IMR-90 (cell line): Measurements from ENCODE around the gene RNU6-8. TPM values are rescaled to one million over a fixed set of nuclear protein-coding genes. Genes with fewer than 3 reads are reported as not detected.

Experiments
- ATAC-seq: fragments of 200-7000 bp; cut with Tn5 transposase; 2 replicates; pipeline ENCODE4 v1.9.1; 2020; ENCODE audit warnings: low read depth, mild to moderate bottlenecking, moderate library complexity
- BruUV-seq: library from RNA; stranded (reverse); fragments of 400-500 nt; replicated peaks from 2 replicates; lab custom pipeline; 2021; lab: Mats Ljungman, UMichigan
- CTCF ChIA-PET: fragments of 300-600 bp; formaldehyde crosslinking; extraction: SDS; loops from one replicate; lab custom pipeline; 2021; ENCODE audit warnings: antibody characterized with exemption; lab: Yijun Ruan, JAX
- POLR2A ChIA-PET: fragments of 300-600 bp; sonication (Branson Sonifier 250); formaldehyde crosslinking; loops from one replicate; lab custom pipeline; 2022; ENCODE audit warnings: antibody characterized with exemption; ENCODE audit not compliant: unreplicated experiment; lab: Charles Lee
- DNase-seq: peaks from one replicate; pipeline ENCODE4 v3.0.0; 2013
- H2AFZ ChIP-seq: replicated peaks from 2 replicates; pipeline ENCODE3; 2013; ENCODE audit warnings: low read length, mild to moderate bottlenecking; ENCODE audit not compliant: poor library complexity
- H2AK5ac ChIP-seq: 2 replicates; pipeline ENCODE4 v1.6.1; 2013; ENCODE audit warnings: low read depth, low read length, inconsistent platforms
- H2AK9ac ChIP-seq: replicated peaks from 2 replicates; pipeline ENCODE3; 2013; ENCODE audit warnings: mild to moderate bottlenecking, low read depth, low read length, moderate library complexity; ENCODE audit not compliant: poor library complexity
- H2BK120ac ChIP-seq: 2 replicates; pipeline ENCODE4 v1.6.1; 2013; ENCODE audit warnings: low read depth, low read length, inconsistent platforms
- H2BK15ac ChIP-seq: 3 replicates; pipeline ENCODE4 v1.6.1; 2013; ENCODE audit warnings: low read depth, low read length, inconsistent platforms
- H2BK20ac ChIP-seq: 2 replicates; pipeline ENCODE4 v1.6.1; 2013; ENCODE audit warnings: low read depth, mild to moderate bottlenecking, inconsistent platforms, low read length, moderate library complexity
- H2BK5ac ChIP-seq: 2 replicates; pipeline ENCODE4 v1.6.1; 2013; ENCODE audit warnings: mild to moderate bottlenecking, low read depth, low read length, inconsistent platforms; ENCODE audit not compliant: poor library complexity, severe bottlenecking
- H3K14ac ChIP-seq: replicated peaks from 2 replicates; pipeline ENCODE4 v1.6.1; 2013; ENCODE audit warnings: low read depth, low read length, inconsistent platforms
- H3K18ac ChIP-seq: 2 replicates; pipeline ENCODE4 v1.6.1; 2013; ENCODE audit warnings: low read depth, low read length, control low read depth
- H3K23ac ChIP-seq: 2 replicates; pipeline ENCODE4 v1.6.1; 2013; ENCODE audit warnings: low read depth, low read length, inconsistent platforms
- H3K27ac ChIP-seq: 2 replicates; pipeline ENCODE4 v1.5.1; 2013; ENCODE audit warnings: mild to moderate bottlenecking, control low read depth, low read length; ENCODE audit not compliant: insufficient read depth
- H3K27me3 ChIP-seq: 2 replicates; pipeline ENCODE4 v1.6.1; 2013; ENCODE audit warnings: low read length; ENCODE audit not compliant: control insufficient read depth, insufficient read depth
- H3K36me3 ChIP-seq: 2 replicates; pipeline ENCODE4 v1.6.1; 2013; ENCODE audit warnings: low read length, mixed read lengths; ENCODE audit not compliant: control insufficient read depth, insufficient read depth
- H3K4ac ChIP-seq: 2 replicates; pipeline ENCODE4 v1.6.1; 2013; ENCODE audit warnings: low read depth, low read length, inconsistent platforms
- H3K4me1 ChIP-seq: 2 replicates; pipeline ENCODE4 v1.6.1; 2013; ENCODE audit warnings: low read length, mixed read lengths; ENCODE audit not compliant: control insufficient read depth, insufficient read depth
- H3K4me2 ChIP-seq: 2 replicates; pipeline ENCODE4 v1.6.1; 2013; ENCODE audit warnings: low read depth, mild to moderate bottlenecking, control low read depth, low read length, moderate library complexity
- H3K4me3 ChIP-seq: 2 replicates; pipeline ENCODE4 v1.5.1; 2013; ENCODE audit warnings: low read depth, mild to moderate bottlenecking, control low read depth, low read length, moderate library complexity; ENCODE audit not compliant: insufficient read depth
- H3K56ac ChIP-seq: 2 replicates; pipeline ENCODE4 v1.6.1; 2013; ENCODE audit warnings: low read length, inconsistent platforms; ENCODE audit not compliant: insufficient read depth; ENCODE audit errors: extremely low read depth
- H3K79me1 ChIP-seq, 2 experiments: 2 replicates each; pipeline ENCODE4 v1.6.1; 2013; ENCODE audit warnings: low read length in 2 of 2, inconsistent platforms in 1 of 2, low read depth in 1 of 2
- H3K9ac ChIP-seq: 2 replicates; pipeline ENCODE4 v1.6.1; 2013; ENCODE audit warnings: low read depth, low read length, control low read depth
- H3K9me1 ChIP-seq: 2 replicates; pipeline ENCODE4 v1.6.1; 2013; ENCODE audit warnings: low read length, inconsistent platforms; ENCODE audit not compliant: insufficient read depth
- H3K9me3 ChIP-seq: 2 replicates; pipeline ENCODE4 v1.6.1; 2013; ENCODE audit warnings: low read length; ENCODE audit not compliant: control insufficient read depth, insufficient read depth
- H4K20me1 ChIP-seq: 2 replicates; pipeline ENCODE4 v1.6.1; 2013; ENCODE audit warnings: low read length, inconsistent platforms; ENCODE audit not compliant: insufficient read depth
- H4K5ac ChIP-seq: 2 replicates; pipeline ENCODE4 v1.6.1; 2013; ENCODE audit warnings: mild to moderate bottlenecking, low read depth, low read length, control low read depth
- H4K8ac ChIP-seq, 2 experiments: 2 replicates each; pipeline ENCODE4 v1.6.1; 2013; ENCODE audit warnings: low read depth in 2 of 2, low read length in 2 of 2, control low read depth in 1 of 2, inconsistent platforms in 1 of 2
- H4K91ac ChIP-seq: 2 replicates; pipeline ENCODE4 v1.6.1; 2013; ENCODE audit warnings: low read depth, low read length, inconsistent platforms; ENCODE audit not compliant: insufficient read depth
- BHLHE40 ChIP-seq: fragments of 150-350 bp; IDR thresholded peaks from 2 replicates; pipeline ENCODE4 v1.6.1; 2016; ENCODE audit warnings: mild to moderate bottlenecking, low read depth, low read length
- CHD1 ChIP-seq: IDR thresholded peaks from 2 replicates; pipeline ENCODE4 v1.6.1; 2012; ENCODE audit warnings: low read depth, low read length, improper control_type of control experiment
- MAFK ChIP-seq: IDR thresholded peaks from 2 replicates; pipeline ENCODE4 v1.6.1; 2012; ENCODE audit warnings: low read depth, low read length, improper control_type of control experiment
- RAD21 ChIP-seq: IDR thresholded peaks from 2 replicates; pipeline ENCODE4 v1.6.1; 2012; ENCODE audit warnings: low read length, improper control_type of control experiment
- RCOR1 ChIP-seq: IDR thresholded peaks from 2 replicates; pipeline ENCODE4 v1.6.1; 2012; ENCODE audit warnings: mild to moderate bottlenecking, low read length, improper control_type of control experiment; ENCODE audit not compliant: insufficient replicate concordance
- WGBS, 2 experiments: methylation state at CpG; one replicate each; pipeline versions ENCODE4 v1.1.5 to v1.1.7; 2013; ENCODE audit warnings: missing lambda C conversion rate in 2 of 2; ENCODE audit not compliant: insufficient read length in 1 of 2; ENCODE audit errors: extremely low coverage in 2 of 2; 5-methylcytosine and 5-hydroxymethylcytosine counted together
- dilution Hi-C: fragments of 300-500 bp; cut with HindIII; formaldehyde crosslinking; loops from one replicate; pipeline ENCODE4 v1.14.3; 2018; ENCODE audit warnings: low sequenced_read_pairs; ENCODE audit not compliant: unreplicated experiment
- in situ Hi-C: fragments of 300-500 bp; cut with MboI; formaldehyde crosslinking; loops from 3 replicates; pipeline ENCODE4 v1.14.3; 2019; ENCODE audit warnings: low sequenced_read_pairs, inconsistent platforms, mixed read lengths
- intact Hi-C: fragments of 100-400 bp; cut with micrococcal nuclease; formaldehyde crosslinking; loops from 2 replicates; pipeline ENCODE4 v1.10.0; 2022
- polyA plus RNA-seq, 3 experiments: library from polyadenylated mRNA; depleted of rRNA; stranded (reverse); fragments of >200 nt; gene quantifications; 2 replicates each; pipeline ENCODE4 v1.2.3, GENCODE V29; 2012; ENCODE audit warnings: low replicate concordance in 1 of 3
- total RNA-seq: library from RNA; depleted of rRNA; stranded (reverse); fragments of >200 nt; gene quantifications from 2 replicates; pipeline ENCODE4 v1.2.3, GENCODE V29; 2012

RNU6-8 gene
- total and polyA plus RNA-seq, 2 of the 4 experiments (the other 2 are of a cell fraction) = not detected

DNA sequence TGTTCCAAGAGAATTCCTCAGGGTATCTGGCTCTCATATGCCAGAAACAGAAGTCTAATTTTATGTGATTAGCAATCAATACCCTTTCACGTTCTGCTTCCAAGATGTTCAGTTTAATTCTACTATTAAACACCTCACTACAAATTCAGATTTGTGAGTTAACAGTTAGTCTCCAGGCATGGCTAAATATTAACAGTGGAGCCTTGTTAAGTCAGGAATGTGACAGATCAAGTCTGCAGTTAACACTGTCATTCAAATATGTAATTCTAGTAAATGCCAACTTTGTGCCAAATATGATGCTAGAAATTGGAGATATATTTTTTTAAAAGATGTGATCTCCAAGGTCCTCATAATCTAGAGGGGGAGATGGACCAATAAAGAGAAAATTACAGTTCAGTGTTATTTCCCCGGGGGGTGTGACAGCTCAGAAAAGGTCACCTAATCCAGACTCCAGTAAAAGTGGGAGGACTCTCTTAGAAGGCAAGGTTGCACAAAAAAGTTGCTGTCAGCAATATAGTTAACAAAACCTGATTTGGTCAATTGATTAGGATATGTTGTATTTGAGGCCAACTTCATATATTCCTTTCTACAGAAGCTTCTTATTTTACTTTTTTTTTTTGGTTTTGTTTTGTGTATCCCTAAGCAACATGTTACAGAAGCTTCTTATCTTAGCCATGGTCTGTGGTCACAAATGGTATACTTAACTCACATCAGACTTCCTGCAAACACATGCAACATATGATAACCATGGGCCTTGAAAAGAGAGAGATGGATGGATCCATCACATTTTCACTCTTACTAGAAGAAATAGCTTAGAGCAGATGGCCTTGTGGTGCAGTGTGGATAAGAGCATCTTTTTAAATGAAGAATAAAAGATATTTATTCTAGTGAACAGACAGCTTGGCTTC, 19.7 kb downstream of the RNU6-8 start:
- Histone ChIP-seq H3K4me2 (no peak overlapping the region), H4K91ac (no peak overlapping the region), H3K27ac (no peak overlapping the region), H3K79me1 (no peaks in the 10 kb centered on the region), H3K4me1 (no peaks in the 10 kb centered on the region), H4K8ac (no peak overlapping the region), H3K9ac (no peak overlapping the region), H3K56ac (no peak overlapping the region), H3K4ac (no peak overlapping the region), H2BK120ac (no peak overlapping the region), H3K18ac (no peak overlapping the region), H3K27me3 (no peaks in the 10 kb centered on the region; the same call in 1 of the 2 replicates), H2AFZ (no peak overlapping the region), H2AK9ac (no peak overlapping the region), H3K23ac (no peak overlapping the region), H2BK15ac (no peak overlapping the region), H3K4me3 (no peak overlapping the region), H3K9me3 (0 out of 2 replicates have a peak, but pooled peaks cover 2% of the 10 kb centered on the region), H2BK20ac (no peak overlapping the region), H2BK5ac (no peak overlapping the region), H3K36me3 (no peaks in the 10 kb centered on the region), H3K9me1 (no peaks in the 10 kb centered on the region), H3K14ac (no peak overlapping the region), H4K5ac (no peak overlapping the region), H2AK5ac (no peak overlapping the region), H4K20me1 (no peaks in the 10 kb centered on the region)
- POLR2A ChIA-PET = no interaction called here
- WGBS, 2 experiments = no CpG with 5 or more reads among the region's 2 CpGs
- CTCF ChIA-PET = interaction anchor here (0.8 kb wide), 1 partner anchor 16 kb away, joined by 4 read pairs; no protein-coding TSS in a partner anchor
- no TSS peak for BruUV-seq
- TF ChIP-seq RCOR1 (no peak), BHLHE40 (no peak), MAFK (peak; percentile 28), CHD1 (no peak), RAD21 (no peak)
- intact Hi-C loops = no loop called here
- dilution Hi-C loops = no loop called here
- DNase-seq (no peak), ATAC-seq (no peak)
- in situ Hi-C loops = no loop called here
